Tibial nerve (tissue), 4 donors: ENCODE measurements around the gene RSRC1.
"Not testable (repeated sequence)": the region's sequence is repeated elsewhere in the genome, so short reads cannot be mapped to it uniquely, and the experiment has no call there.

Source experiments
- CTCF ChIP-seq, 5 experiments: fragments of 200-600 bp in 3 of 5; fragments of 450-650 bp in 2 of 5; sonication (generic) in 3 of 5; IDR thresholded peaks; one replicate each; pipeline ENCODE4 v1.5.1; 2016 to 2019; ENCODE audit warnings: antibody characterized with exemption in 5 of 5, mild to moderate bottlenecking in 3 of 5, moderate library complexity in 2 of 5
- EP300 ChIP-seq, 2 donors: sonication (generic); formaldehyde crosslinking; IDR thresholded peaks; one replicate each; pipeline ENCODE4 v1.6.1; 2017; ENCODE audit warnings: antibody characterized with exemption in 2 of 2, mild to moderate bottlenecking in 1 of 2
- POLR2A ChIP-seq, 2 donors: fragments of 450-650 bp; IDR thresholded peaks; one replicate each; pipeline ENCODE4 v1.6.1; 2017; ENCODE audit warnings: antibody characterized with exemption in 2 of 2, mild to moderate bottlenecking in 2 of 2, moderate library complexity in 2 of 2

- TF ChIP-seq CTCF, POLR2A, EP300 (IDR thresholded peaks at IDR 0.05): not testable (repeated sequence)
Observed at GRCh38 chr3:158065574-158065973, 44.3 kb upstream of the RSRC1 start.
